ENCODE data around the gene KCNH1. TPM values are rescaled to one million over a fixed set of nuclear protein-coding genes. Genes with fewer than 3 reads are reported as not detected.
"Not testable (repeated sequence)": the region's sequence is repeated elsewhere in the genome, so short reads cannot be mapped to it uniquely, and the experiment has no call there.

The KCNH1 gene
- total and polyA plus RNA-seq, 2 experiments from 2014 or later: 0.03 to 0.17 TPM

- WGBS (ENCODE audit: low lambda C conversion rate, missing lambda C conversion rate): 83% methylated on average over 6 of the region's 6 CpGs
- Histone ChIP-seq H2AFZ (no peak overlapping the region), H3K4me1 (ENCODE audit: insufficient read depth) (no peaks in the 10 kb centered on the region), H3K36me3 (replicated peaks; ENCODE audit: insufficient read depth, low read depth) (no peaks in the 10 kb centered on the region), H3K9me3 (ENCODE audit: low read depth) (no peaks in the 10 kb centered on the region), H4K20me1 (ENCODE audit: insufficient read depth, poor library complexity, severe bottlenecking) (no peaks in the 10 kb centered on the region), H3K9me2 (replicated peaks; ENCODE audit: insufficient read depth) (no peaks in the 10 kb centered on the region), H3K27ac (no peak overlapping the region), H3K79me2 (no peaks in the 10 kb centered on the region), H3K4me2 (no peak overlapping the region), H3K4me3 (no peak overlapping the region), H3K27me3 (no peaks in the 10 kb centered on the region)
- TF ChIP-seq, protein P1, sequence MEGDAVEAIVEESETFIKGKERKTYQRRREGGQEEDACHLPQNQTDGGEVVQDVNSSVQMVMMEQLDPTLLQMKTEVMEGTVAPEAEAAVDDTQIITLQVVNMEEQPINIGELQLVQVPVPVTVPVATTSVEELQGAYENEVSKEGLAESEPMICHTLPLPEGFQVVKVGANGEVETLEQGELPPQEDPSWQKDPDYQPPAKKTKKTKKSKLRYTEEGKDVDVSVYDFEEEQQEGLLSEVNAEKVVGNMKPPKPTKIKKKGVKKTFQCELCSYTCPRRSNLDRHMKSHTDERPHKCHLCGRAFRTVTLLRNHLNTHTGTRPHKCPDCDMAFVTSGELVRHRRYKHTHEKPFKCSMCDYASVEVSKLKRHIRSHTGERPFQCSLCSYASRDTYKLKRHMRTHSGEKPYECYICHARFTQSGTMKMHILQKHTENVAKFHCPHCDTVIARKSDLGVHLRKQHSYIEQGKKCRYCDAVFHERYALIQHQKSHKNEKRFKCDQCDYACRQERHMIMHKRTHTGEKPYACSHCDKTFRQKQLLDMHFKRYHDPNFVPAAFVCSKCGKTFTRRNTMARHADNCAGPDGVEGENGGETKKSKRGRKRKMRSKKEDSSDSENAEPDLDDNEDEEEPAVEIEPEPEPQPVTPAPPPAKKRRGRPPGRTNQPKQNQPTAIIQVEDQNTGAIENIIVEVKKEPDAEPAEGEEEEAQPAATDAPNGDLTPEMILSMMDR (IDR thresholded peaks at IDR 0.05; ENCODE audit: poor library complexity): no peak
- TF ChIP-seq EZH2 (IDR thresholded peaks at IDR 0.05; ENCODE audit: borderline replicate concordance) (no peak), EZH2phosphoT487 (IDR thresholded peaks at IDR 0.05; ENCODE audit: low read depth, severe bottlenecking, unreplicated experiment) (no peak)
- DNase-seq (ENCODE audit: low spot score): no peak
These were observed 155.5 kb downstream of the KCNH1 start for GRCh38 chr1:210978316-210978973.

DNA sequence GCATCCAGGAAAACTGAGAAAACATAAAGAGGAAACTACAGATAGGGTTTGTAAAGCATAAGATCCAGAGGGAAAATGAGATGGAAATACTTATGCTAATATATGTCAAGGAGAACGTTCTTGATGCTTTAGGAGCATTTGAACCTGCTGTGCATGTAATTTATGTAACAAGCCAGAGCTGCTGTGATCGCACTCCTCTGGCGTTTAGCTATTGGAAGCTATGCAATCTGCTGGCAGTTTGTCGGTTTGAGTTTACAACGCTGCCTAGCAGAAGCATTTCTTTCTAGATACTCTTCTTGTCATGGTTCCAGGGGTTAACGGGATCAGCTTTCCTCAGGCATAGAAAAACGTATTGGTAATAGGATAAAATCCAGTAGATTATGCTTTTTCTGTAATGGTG lies 182.7 kb downstream of the KCNH1 start:
- Histone ChIP-seq H3K9me2 (replicated peaks; ENCODE audit: insufficient read depth) (no peaks in the 10 kb centered on the region), H3K79me2 (no peaks in the 10 kb centered on the region), H3K36me3 (replicated peaks; ENCODE audit: insufficient read depth, low read depth) (no peaks in the 10 kb centered on the region), H3K4me3 (no peak overlapping the region), H3K27ac (no peak overlapping the region), H2AFZ (no peak overlapping the region), H3K9me3 (ENCODE audit: low read depth) (no peaks in the 10 kb centered on the region), H4K20me1 (ENCODE audit: insufficient read depth, poor library complexity, severe bottlenecking) (no peaks in the 10 kb centered on the region), H3K27me3 (no peaks in the 10 kb centered on the region), H3K4me2 (no peak overlapping the region), H3K4me1 (ENCODE audit: insufficient read depth) (no peaks in the 10 kb centered on the region)
- TF ChIP-seq, protein P1 (IDR thresholded peaks at IDR 0.05; ENCODE audit: poor library complexity): no peak
- TF ChIP-seq EZH2 (IDR thresholded peaks at IDR 0.05; ENCODE audit: borderline replicate concordance): no peak
- TF ChIP-seq EZH2phosphoT487 (IDR thresholded peaks at IDR 0.05; ENCODE audit: low read depth, severe bottlenecking, unreplicated experiment): no peak
- no peak for DNase-seq (ENCODE audit: low spot score)
- 79% methylated on average over 7 of the region's 7 CpGs for WGBS (ENCODE audit: low lambda C conversion rate, missing lambda C conversion rate)

DNA sequence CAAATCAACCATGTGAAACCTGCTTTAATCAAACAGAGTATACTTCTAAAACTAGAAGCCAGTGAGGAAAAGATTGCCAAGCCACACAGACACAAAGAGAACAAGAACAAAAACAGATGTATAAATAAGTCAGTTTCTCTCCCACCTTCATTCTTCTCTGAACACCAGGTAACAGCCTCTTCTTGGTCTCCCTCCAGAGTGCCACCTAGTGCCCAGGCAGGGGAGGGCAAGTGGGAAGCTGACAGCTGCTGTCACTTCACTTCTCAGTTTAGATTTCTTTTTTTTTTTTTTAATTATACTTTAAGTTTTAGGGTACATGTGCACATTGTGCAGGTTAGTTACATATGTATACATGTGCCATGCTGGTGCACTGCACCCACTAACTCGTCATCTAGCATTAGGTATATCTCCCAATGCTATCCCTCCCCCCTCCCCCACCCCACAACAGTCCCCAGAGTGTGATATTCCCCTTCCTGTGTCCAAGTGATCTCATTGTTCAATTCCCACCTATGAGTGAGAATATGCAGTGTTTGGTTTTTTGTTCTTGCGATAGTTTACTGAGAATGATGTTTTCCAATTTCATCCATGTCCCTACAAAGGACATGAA lies 183.9 kb downstream of the KCNH1 start:
- not testable (repeated sequence) for H3K4me3 ChIP-seq; H4K20me1 ChIP-seq (ENCODE audit: insufficient read depth, poor library complexity, severe bottlenecking); H3K9me2 ChIP-seq (replicated peaks; ENCODE audit: insufficient read depth); H3K4me1 ChIP-seq (ENCODE audit: insufficient read depth); H2AFZ ChIP-seq; H3K27ac ChIP-seq; H3K9me3 ChIP-seq (ENCODE audit: low read depth); H3K27me3 ChIP-seq; H3K79me2 ChIP-seq; H3K36me3 ChIP-seq (replicated peaks; ENCODE audit: insufficient read depth, low read depth); H3K4me2 ChIP-seq
- WGBS (ENCODE audit: low lambda C conversion rate, missing lambda C conversion rate): 100% methylated on average over 1 of the region's 2 CpGs
- peak; percentile 50 for DNase-seq (ENCODE audit: low spot score)
- TF ChIP-seq, protein P1 (IDR thresholded peaks at IDR 0.05; ENCODE audit: poor library complexity): peak; percentile 51
